SU-DHL-6 (cell line): ENCODE data around the gene FARS2.
A peak's percentile ranks its signal among the peaks of the same experiment; 100 is the strongest.

ENCODE experiments used
- H2AFZ ChIP-seq: fragments of 200-600 bp; sonication (generic); 2 replicates; pipeline ENCODE4 v1.6.1; 2014; ENCODE audit warnings: low read depth, mild to moderate bottlenecking, moderate library complexity, mixed read lengths, antibody characterized with exemption, low read length; ENCODE audit not compliant: severe bottlenecking
- H3F3A ChIP-seq: fragments of 200-600 bp; shearing (Covaris generic); 2 replicates; pipeline ENCODE4 v1.6.0; 2016; ENCODE audit warnings: antibody characterized with exemption, mild to moderate bottlenecking; ENCODE audit not compliant: insufficient read depth
- H3K27ac ChIP-seq: fragments of 200-600 bp; sonication (generic); 2 replicates; pipeline ENCODE4 v1.5.1; 2016; ENCODE audit warnings: low read depth, mild to moderate bottlenecking, low read length, moderate library complexity, mixed read lengths
- H3K27me3 ChIP-seq: fragments of 200-600 bp; sonication (generic), shearing (Covaris generic); 2 replicates; pipeline ENCODE4 v1.6.0; 2014; ENCODE audit warnings: mild to moderate bottlenecking, low read length
- H3K36me3 ChIP-seq: fragments of 200-600 bp; sonication (generic); 2 replicates; pipeline ENCODE4 v1.6.1; 2014; ENCODE audit warnings: mild to moderate bottlenecking, low read length, mixed read lengths
- H3K4me2 ChIP-seq: fragments of 300-600, 200-600 bp; shearing (Covaris generic), sonication (generic); 2 replicates; pipeline ENCODE4 v1.6.0; 2014; ENCODE audit warnings: low read length, low read depth, mild to moderate bottlenecking; ENCODE audit not compliant: poor library complexity, severe bottlenecking
- H3K4me3 ChIP-seq: fragments of 200-600 bp; sonication (generic); 2 replicates; pipeline ENCODE4 v1.5.1; 2014; ENCODE audit warnings: antibody characterized with exemption, low read length, mild to moderate bottlenecking, mixed read lengths; ENCODE audit not compliant: insufficient read depth, poor library complexity, severe bottlenecking
- H3K79me2 ChIP-seq: fragments of 200-600 bp; sonication (generic); 2 replicates; pipeline ENCODE4 v1.6.1; 2014; ENCODE audit warnings: mild to moderate bottlenecking, low read length, moderate library complexity; ENCODE audit not compliant: insufficient read depth
- H3K9ac ChIP-seq: fragments of 200-600 bp; sonication (generic); 2 replicates; pipeline ENCODE4 v1.7.0; 2014; ENCODE audit warnings: mild to moderate bottlenecking, low read length
- H3K9me2 ChIP-seq: fragments of 200-600 bp; sonication (generic); replicated peaks from 2 replicates; pipeline ENCODE4 v1.6.1; 2014; ENCODE audit warnings: low read length; ENCODE audit not compliant: insufficient read depth
- H3K9me3 ChIP-seq: fragments of 200-600 bp; sonication (generic); 2 replicates; pipeline ENCODE4 v1.6.1; 2014; ENCODE audit warnings: low read length, mixed read lengths; ENCODE audit not compliant: insufficient read depth
- H4K20me1 ChIP-seq: fragments of 200-600 bp; sonication (generic); 2 replicates; pipeline ENCODE4 v1.6.1; 2014; ENCODE audit warnings: low read depth, mild to moderate bottlenecking, antibody characterized with exemption, low read length, moderate library complexity, mixed read lengths
- CTCF ChIP-seq: fragments of 200-600 bp; sonication (generic); IDR thresholded peaks from one replicate; pipeline ENCODE4 v1.5.1; 2017; ENCODE audit warnings: antibody characterized with exemption, mild to moderate bottlenecking, low read length, moderate library complexity; ENCODE audit not compliant: insufficient read depth, poor library complexity, severe bottlenecking
- EZH2phosphoT487 ChIP-seq: fragments of 200-600 bp; sonication (generic), shearing (Covaris generic); conservative IDR thresholded peaks from 2 replicates; pipeline ENCODE4 v1.6.1; 2018; ENCODE audit warnings: mild to moderate bottlenecking, antibody characterized with exemption, low read length, moderate library complexity, mixed read lengths

The FARS2 gene

GRCh38 chr6:5626727-5627426 is 365.6 kb downstream of the FARS2 start:
- Histone ChIP-seq H4K20me1 (no peaks in the 10 kb centered on the region), H3K9ac (no peak overlapping the region), H2AFZ (no peak overlapping the region), H3K4me3 (no peak overlapping the region), H3F3A (no peaks in the 10 kb centered on the region), H3K27ac (no peak overlapping the region), H3K9me3 (no peaks in the 10 kb centered on the region), H3K36me3 (no peaks in the 10 kb centered on the region), H3K9me2 (no peaks in the 10 kb centered on the region), H3K4me2 (peak overlapping the region; percentile 19), H3K27me3 (no peaks in the 10 kb centered on the region), H3K79me2 (no peaks in the 10 kb centered on the region)
- TF ChIP-seq EZH2phosphoT487 (no peak), CTCF (no peak)

DNA sequence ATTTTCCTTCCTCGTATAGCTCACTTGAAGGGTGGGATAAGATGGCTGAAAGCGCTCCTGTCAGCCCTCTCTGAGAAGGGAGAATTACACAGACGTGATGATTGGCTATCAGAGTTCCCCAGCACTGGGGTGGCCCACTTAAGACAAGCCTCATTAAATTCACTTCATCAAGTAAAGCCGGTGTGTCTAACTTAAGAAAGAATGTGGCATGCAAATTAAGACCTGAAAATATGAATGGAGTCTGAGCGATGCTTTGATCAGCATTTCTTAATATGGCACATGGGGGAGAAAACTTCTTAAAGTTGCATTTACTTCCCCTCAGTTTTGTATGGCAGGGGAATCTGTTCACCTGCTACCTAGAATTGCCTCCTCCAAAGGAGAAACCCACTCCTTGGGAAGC is 369.3 kb downstream of the FARS2 start:
- Histone ChIP-seq H3K27me3 (no peaks in the 10 kb centered on the region), H3K4me2 (peak overlapping the region; percentile 22), H4K20me1 (no peaks in the 10 kb centered on the region), H3K79me2 (no peaks in the 10 kb centered on the region), H3K9me2 (no peaks in the 10 kb centered on the region), H3K27ac (no peak overlapping the region), H2AFZ (no peak overlapping the region), H3K9me3 (no peaks in the 10 kb centered on the region), H3F3A (no peaks in the 10 kb centered on the region), H3K4me3 (no peak overlapping the region), H3K36me3 (no peaks in the 10 kb centered on the region), H3K9ac (no peak overlapping the region)
- TF ChIP-seq EZH2phosphoT487 (no peak), CTCF (no peak)

DNA sequence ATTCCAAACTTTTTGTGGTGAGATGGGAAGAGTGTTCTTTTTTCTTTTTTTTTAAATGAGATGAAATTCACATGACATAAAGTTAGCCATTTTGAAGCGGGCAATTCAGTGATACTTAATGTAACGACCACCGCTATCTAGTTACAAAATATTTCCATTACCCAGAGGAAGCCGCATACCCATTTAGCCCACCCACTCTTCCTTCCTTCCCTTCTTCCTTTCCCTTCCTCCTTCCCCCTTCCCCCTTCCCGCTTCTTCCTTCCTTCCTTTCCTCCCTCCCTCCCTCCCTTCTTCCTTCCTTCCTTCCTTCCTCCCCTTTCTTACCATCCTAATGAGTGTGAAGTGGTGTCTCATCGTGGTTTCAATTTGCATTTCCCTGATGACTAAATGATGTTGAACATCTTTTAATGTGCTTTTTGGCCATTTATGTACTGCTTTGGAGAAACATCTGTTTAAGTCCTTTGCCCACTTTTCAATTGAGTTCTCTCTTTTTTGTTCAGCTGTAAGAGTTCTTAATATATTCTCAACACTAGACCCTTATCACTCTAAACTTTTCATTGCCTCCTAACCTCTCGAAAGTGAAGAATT is 371.1 kb downstream of the FARS2 start:
- no peak overlapping the region for H3K4me3 ChIP-seq
- no peaks in the 10 kb centered on the region for H3K9me2 ChIP-seq
- TF ChIP-seq CTCF (no peak), EZH2phosphoT487 (no peak)

More for the DNA sequence above, 371.1 kb downstream of the FARS2 start:
- Histone ChIP-seq H3K79me2 (no peaks in the 10 kb centered on the region), H3K36me3 (no peaks in the 10 kb centered on the region), H2AFZ (no peak overlapping the region), H3F3A (no peaks in the 10 kb centered on the region), H3K4me2 (no peak overlapping the region), H3K27me3 (no peaks in the 10 kb centered on the region), H4K20me1 (no peaks in the 10 kb centered on the region), H3K9me3 (no peaks in the 10 kb centered on the region), H3K27ac (no peak overlapping the region), H3K9ac (no peak overlapping the region)
